Right lobe of liver (tissue), 6 donors: ENCODE data around the gene PANK1. TPM values are rescaled to one million over a fixed set of nuclear protein-coding genes. Genes with fewer than 3 reads are reported as not detected.

Experiments
- ATAC-seq, 4 donors: fragments of 200-7000 bp; cut with Tn5 transposase; one replicate each; pipeline ENCODE4 v1.9.1; 2020; ENCODE audit warnings: mild to moderate bottlenecking in 4 of 4, moderate library complexity in 4 of 4
- DNase-seq, 3 donors: peaks; one replicate each; pipeline ENCODE4 v3.0.0-alpha.2; 2020
- H3K27ac ChIP-seq, 3 donors: fragments of 200-600 bp; one replicate each; pipeline ENCODE4 v1.8.0; 2022
- H3K27me3 ChIP-seq, 2 donors: fragments of 200-600 bp; one replicate each; pipeline ENCODE4 v1.8.0; 2022
- H3K36me3 ChIP-seq, 4 donors: fragments of 200-600 bp; sonication (generic) in 1 of 4; one replicate each; pipeline versions ENCODE4 v1.5.1 to v1.8.0; 2017 to 2022; ENCODE audit warnings: control low read depth in 1 of 4
- H3K4me1 ChIP-seq, 4 donors: fragments of 200-600 bp; sonication (generic) in 1 of 4; one replicate each; pipeline versions ENCODE4 v1.5.1 to v1.8.0; 2017 to 2022; ENCODE audit warnings: control low read depth in 1 of 4
- H3K4me3 ChIP-seq, 3 donors: fragments of 200-600 bp; one replicate each; pipeline ENCODE4 v1.8.0; 2022
- H3K9me3 ChIP-seq, 4 donors: fragments of 200-600 bp; sonication (generic) in 1 of 4; one replicate each; pipeline versions ENCODE4 v1.5.1 to v1.8.0; 2017 to 2022; ENCODE audit warnings: control low read depth in 1 of 4
- POLR2A ChIP-seq: fragments of 450-650 bp; IDR thresholded peaks from one replicate; pipeline ENCODE4 v1.6.1; 2017; ENCODE audit warnings: antibody characterized with exemption, mild to moderate bottlenecking
- WGBS: methylation state at CpG from one replicate; pipeline ENCODE4 v1.1.6; 2018; ENCODE audit warnings: low coverage, low lambda C conversion rate; ENCODE audit not compliant: insufficient coverage; ENCODE audit errors: missing lambda C conversion rate; 5-methylcytosine and 5-hydroxymethylcytosine counted together
- intact Hi-C, 2 donors: fragments of 100-400 bp; cut with DNase I; formaldehyde crosslinking; loops; one replicate each; pipeline versions ENCODE4 v1.11.2 to v1.14.1; 2022
- total RNA-seq, 6 experiments: library from RNA; depleted of rRNA in 2 of 6; stranded (reverse); fragments of >200 nt in 2 of 6; fragmentation: NEBNext Ultra II Directional in 3 of 6; extraction: Animal tissue kit (Norgen Biotek cat#: 25700) in 3 of 6; gene quantifications; one replicate each; pipeline versions ENCODE4 v1.1.0 to v1.2.4, GENCODE V29; 2016 to 2023
- TF ChIP-seq, protein P1 (sequence below), 4 donors: fragments of 200-600 bp in 3 of 4; fragments of 450-650 bp in 1 of 4; IDR thresholded peaks; one replicate each; pipeline versions ENCODE4 v1.5.1 to v1.8.0; 2016 to 2022; ENCODE audit warnings: antibody characterized with exemption in 4 of 4, mild to moderate bottlenecking in 2 of 4
- donor health status: DM: no; HTN: yes; CAD: no.
- donor health status: DM: no; HTN: no; CAD: no.
- donor health status: DM: no; HTN: no; CAD: no.
- donor health status: DM: no; HTN: yes; CAD: no.
- donor health status: DM: no; HTN: yes; CAD: no.

Gene PANK1
- total RNA-seq, 6 experiments from 2014 or later, result 13.3 to 71.0 (median 48.6) TPM

- no peak overlapping the region for H3K4me3 ChIP-seq
- intact Hi-C loops, result no loop called here
- H3K27ac ChIP-seq, result no peak overlapping the region
- no peaks in the 10 kb centered on the region for H3K27me3 ChIP-seq
- H3K4me1 ChIP-seq, result peaks cover 0 to 22% (median 9%) of the 10 kb centered on the region in 4 donors
- no peaks in the 10 kb centered on the region for H3K9me3 ChIP-seq
- DNase-seq (no peak), ATAC-seq (no peak)
- WGBS, result 90% methylated on average over 5 of the region's 5 CpGs
- H3K36me3 ChIP-seq, result peaks cover 0 to 9% (median 0%) of the 10 kb centered on the region in 4 donors
- no peak for TF ChIP-seq POLR2A
- TF ChIP-seq, protein P1, sequence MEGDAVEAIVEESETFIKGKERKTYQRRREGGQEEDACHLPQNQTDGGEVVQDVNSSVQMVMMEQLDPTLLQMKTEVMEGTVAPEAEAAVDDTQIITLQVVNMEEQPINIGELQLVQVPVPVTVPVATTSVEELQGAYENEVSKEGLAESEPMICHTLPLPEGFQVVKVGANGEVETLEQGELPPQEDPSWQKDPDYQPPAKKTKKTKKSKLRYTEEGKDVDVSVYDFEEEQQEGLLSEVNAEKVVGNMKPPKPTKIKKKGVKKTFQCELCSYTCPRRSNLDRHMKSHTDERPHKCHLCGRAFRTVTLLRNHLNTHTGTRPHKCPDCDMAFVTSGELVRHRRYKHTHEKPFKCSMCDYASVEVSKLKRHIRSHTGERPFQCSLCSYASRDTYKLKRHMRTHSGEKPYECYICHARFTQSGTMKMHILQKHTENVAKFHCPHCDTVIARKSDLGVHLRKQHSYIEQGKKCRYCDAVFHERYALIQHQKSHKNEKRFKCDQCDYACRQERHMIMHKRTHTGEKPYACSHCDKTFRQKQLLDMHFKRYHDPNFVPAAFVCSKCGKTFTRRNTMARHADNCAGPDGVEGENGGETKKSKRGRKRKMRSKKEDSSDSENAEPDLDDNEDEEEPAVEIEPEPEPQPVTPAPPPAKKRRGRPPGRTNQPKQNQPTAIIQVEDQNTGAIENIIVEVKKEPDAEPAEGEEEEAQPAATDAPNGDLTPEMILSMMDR (IDR thresholded peaks at IDR 0.05), result no peak
These were observed 55.8 kb downstream of the PANK1 start for GRCh38 chr10:89589101-89589720.

DNA sequence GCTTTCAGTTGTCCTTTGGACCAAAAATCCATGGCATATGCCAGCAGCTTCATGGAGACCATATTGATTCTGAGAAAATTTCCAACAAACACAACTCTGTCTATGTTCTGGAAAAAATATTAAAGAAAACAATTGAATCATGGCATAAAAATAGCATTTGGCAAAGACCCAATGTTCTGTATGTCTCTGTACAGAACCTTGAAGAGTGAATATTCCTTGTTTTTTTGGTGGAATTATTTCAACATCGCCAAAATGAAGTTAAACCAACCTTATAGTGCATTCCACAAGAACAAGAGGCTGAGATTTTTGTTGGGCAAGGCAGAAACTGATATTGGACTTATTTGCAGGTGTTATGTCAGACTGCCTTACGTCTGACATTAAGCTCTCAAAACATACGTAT is 56.4 kb downstream of the PANK1 start:
- TF ChIP-seq, protein P1 (IDR thresholded peaks at IDR 0.05), result no peak
- no peak for TF ChIP-seq POLR2A
- ATAC-seq (no peak), DNase-seq (no peak)
- WGBS, result 93% methylated on average over 3 of the region's 3 CpGs
- H3K27me3 ChIP-seq, result no peaks in the 10 kb centered on the region
- H3K27ac ChIP-seq, result no peak overlapping the region
- peaks cover 0 to 9% (median 0%) of the 10 kb centered on the region in 4 donors for H3K36me3 ChIP-seq
- H3K4me1 ChIP-seq, result peaks cover 0 to 22% (median 9%) of the 10 kb centered on the region in 4 donors
- no peaks in the 10 kb centered on the region for H3K9me3 ChIP-seq
- intact Hi-C loops, result no loop called here
- no peak overlapping the region for H3K4me3 ChIP-seq

- Histone ChIP-seq H3K36me3 (peaks cover 0 to 9% (median 0%) of the 10 kb centered on the region in 4 donors), H3K27ac (no peak overlapping the region), H3K9me3 (no peaks in the 10 kb centered on the region), H3K27me3 (no peaks in the 10 kb centered on the region), H3K4me3 (no peak overlapping the region), H3K4me1 (no peaks in the 10 kb centered on the region)
- intact Hi-C loops, result no loop called here
- ATAC-seq (no peak), DNase-seq (no peak)
- WGBS, result 69% methylated on average over 1 of the region's 1 CpG
- TF ChIP-seq, protein P1 (IDR thresholded peaks at IDR 0.05), result no peak
- no peak for TF ChIP-seq POLR2A
These were observed 63.0 kb downstream of the PANK1 start for GRCh38 chr10:89582022-89582421.

- no peak overlapping the region for H3K4me3 ChIP-seq
These were observed 64.8 kb downstream of the PANK1 start for GRCh38 chr10:89580243-89580642.

More at GRCh38 chr10:89580243-89580642, 64.8 kb downstream of the PANK1 start:
- Histone ChIP-seq H3K27ac (peak overlapping the region in 1 of 3 donors; percentile 37), H3K36me3 (peaks cover 0 to under 1% (median 0%) of the 10 kb centered on the region in 4 donors), H3K9me3 (no peaks in the 10 kb centered on the region), H3K4me1 (peaks cover 0 to 7% (median 0%) of the 10 kb centered on the region in 4 donors), H3K27me3 (no peaks in the 10 kb centered on the region)
- ATAC-seq, result peak; percentile 56 to 70 (median 67)
- TF ChIP-seq POLR2A, result no peak
- TF ChIP-seq, protein P1 (IDR thresholded peaks at IDR 0.05), result no peak
- 51% methylated on average over 4 of the region's 4 CpGs for WGBS
- intact Hi-C loops, result no loop called here
- no peak for DNase-seq
